ENCODE measurements around the gene ABCB8. TPM values are rescaled to one million over a fixed set of nuclear protein-coding genes. Genes with fewer than 3 reads are reported as not detected.

The ABCB8 gene
- 28.4 TPM for polyA plus RNA-seq (ENCODE audit: insufficient read length)
- long read RNA-seq, donor 1, full-length matches to known transcripts = 3 of 3 reads
- long read RNA-seq, donor 1, partial matches to known transcripts = 0 of 3 reads
- long read RNA-seq, donor 1, other reads (novel, unspliced or antisense) = 0 of 3 reads
- long read RNA-seq, donor 2, full-length matches to known transcripts = 4 of 9 reads
- long read RNA-seq, donor 2, partial matches to known transcripts = 5 of 9 reads
- long read RNA-seq, donor 2, other reads (novel, unspliced or antisense) = 0 of 9 reads
- long read RNA-seq, donor 3, full-length matches to known transcripts = 3 of 3 reads
- long read RNA-seq, donor 3, partial matches to known transcripts = 0 of 3 reads
- long read RNA-seq, donor 3, other reads (novel, unspliced or antisense) = 0 of 3 reads
- long read RNA-seq, donor 4 = 0 reads
- long read RNA-seq, donor 5, full-length matches to known transcripts = 3 of 3 reads
- long read RNA-seq, donor 5, partial matches to known transcripts = 0 of 3 reads
- long read RNA-seq, donor 5, other reads (novel, unspliced or antisense) = 0 of 3 reads
- long read RNA-seq, donor 6, full-length matches to known transcripts = 3 of 3 reads
- long read RNA-seq, donor 6, partial matches to known transcripts = 0 of 3 reads
- long read RNA-seq, donor 6, other reads (novel, unspliced or antisense) = 0 of 3 reads
- long read RNA-seq, donor 7, full-length matches to known transcripts = 1 of 1 reads
- long read RNA-seq, donor 7, partial matches to known transcripts = 0 of 1 reads
- long read RNA-seq, donor 7, other reads (novel, unspliced or antisense) = 0 of 1 reads
- long read RNA-seq, donor 8, partial matches to known transcripts = 0 of 1 reads
- long read RNA-seq, donor 8, other reads (novel, unspliced or antisense) = 0 of 1 reads

DNA sequence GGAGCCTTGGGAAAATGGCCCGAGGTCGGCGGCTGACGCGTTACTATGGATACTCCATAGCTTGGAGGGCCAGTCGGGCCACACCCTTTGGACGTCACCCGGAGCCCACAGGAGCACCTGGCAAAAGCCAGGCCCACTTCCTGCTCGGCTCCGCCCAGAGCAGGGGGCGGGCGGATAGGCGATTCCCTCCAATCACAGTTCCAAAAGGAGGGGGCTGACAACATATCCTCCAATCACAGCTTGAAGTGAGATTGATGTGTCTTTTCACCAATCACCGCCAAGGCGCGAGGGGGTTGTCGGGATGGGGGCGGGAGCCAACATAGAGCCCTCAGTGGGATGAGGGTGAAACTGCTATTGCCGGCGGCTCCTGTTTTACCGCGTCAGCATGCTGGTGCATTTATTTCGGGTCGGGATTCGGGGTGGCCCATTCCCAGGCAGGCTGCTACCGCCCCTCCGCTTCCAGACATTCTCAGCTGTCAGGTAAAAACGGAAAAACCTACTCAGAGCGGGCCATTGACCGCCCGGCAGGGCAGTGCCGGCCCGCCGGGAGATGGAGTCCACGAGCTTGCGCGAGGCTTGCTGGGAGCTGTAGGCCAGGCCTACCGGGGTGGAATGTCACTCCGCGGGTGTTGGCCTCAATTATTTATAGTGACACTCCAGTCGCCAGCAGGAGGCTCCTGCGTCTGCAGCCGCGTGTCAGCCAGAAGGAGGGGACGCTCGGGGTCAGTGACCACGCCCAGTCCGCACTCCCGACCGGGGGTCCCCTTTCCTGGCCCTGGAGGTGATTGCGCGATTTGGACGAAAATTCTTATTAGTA lies at the start of gene ABCB8:
TSS of gene ABCB8 (plus strand) at position 320 of the 817 bp plus-strand sequence. CDS start at position 386, 66 bp downstream.
- peak; percentile 99 for DNase-seq

GRCh38 chr7:150979713-150980390 lies 48.4 kb upstream of the ABCB8 start:
- DNase-seq = no peak

DNA sequence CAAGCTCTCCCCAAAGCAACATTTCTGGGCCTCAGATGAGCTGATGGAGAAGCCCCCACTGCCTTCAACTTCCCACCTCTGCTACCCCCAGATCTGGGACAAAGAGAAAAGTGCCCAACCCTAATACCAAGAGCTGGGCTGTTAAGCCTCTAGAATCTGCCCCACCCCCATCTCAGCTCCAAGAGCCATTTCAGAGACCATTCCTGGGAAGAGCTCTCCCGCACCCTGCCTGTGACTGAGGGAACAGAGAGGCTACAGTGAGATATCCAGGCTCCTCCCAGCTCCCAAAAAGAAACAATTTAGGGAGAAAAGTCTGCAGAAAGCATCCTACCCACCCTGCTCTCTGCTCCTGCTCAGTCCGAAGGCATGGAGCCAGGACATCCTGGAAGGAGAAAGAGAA lies 47.6 kb upstream of the ABCB8 start:
- no peak for DNase-seq

DNA sequence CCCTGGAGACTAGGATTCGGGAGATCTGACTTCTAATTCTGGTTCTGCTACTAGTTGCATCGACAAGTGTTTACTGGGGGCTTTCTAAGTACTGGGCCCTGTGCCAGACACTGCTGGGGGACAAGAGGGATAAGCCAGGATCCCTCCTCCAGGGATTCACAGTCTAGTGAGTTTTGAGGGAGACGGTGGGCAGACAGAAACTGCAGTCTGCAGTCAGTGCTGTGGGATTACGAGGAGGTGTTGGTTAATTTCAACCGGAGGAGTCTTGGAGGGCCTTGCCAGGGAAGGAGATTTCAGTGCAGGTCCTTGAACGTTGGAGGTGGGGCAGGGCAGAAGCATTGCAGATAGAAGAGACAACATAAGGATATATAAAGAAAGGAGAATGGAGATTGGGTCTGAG lies 46.6 kb upstream of the ABCB8 start:
- no peak for DNase-seq

GRCh38 chr7:150982351-150982750 lies 45.9 kb upstream of the ABCB8 start:
- no peak for DNase-seq

- no peak for DNase-seq
Observed at GRCh38 chr7:150983893-150984368, 44.3 kb upstream of the ABCB8 start.

GRCh38 chr7:150986099-150986512 lies 42.1 kb upstream of the ABCB8 start:
- DNase-seq = no peak

DNA sequence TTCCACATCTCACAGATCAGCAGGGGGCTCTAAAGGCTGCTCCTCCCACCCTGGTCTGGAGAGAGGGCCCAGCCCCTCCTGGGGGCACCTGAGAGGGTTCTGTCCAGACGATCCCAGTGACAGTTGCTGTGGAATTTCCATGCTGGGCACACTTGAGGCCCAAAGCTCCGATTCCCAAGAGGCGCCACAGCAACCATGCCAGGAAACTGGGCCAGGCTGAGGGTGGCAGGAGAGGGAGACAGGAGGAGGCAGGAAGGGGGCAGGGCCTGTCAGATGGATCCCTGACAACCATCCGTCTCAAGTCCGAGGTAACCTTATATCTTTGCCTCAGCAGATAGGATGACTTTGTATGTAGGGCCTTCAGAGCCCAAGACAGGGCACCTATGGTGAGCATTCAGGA lies 41.7 kb upstream of the ABCB8 start:
- no peak for DNase-seq

- no peak for DNase-seq
Observed at GRCh38 chr7:150988230-150989226, 39.7 kb upstream of the ABCB8 start.

- no peak for DNase-seq
Observed at GRCh38 chr7:150989456-150989855, 38.8 kb upstream of the ABCB8 start.

GRCh38 chr7:150990416-150991186 lies 37.6 kb upstream of the ABCB8 start, which contains the start of gene NOS3:
Gene NOS3, plus strand, starts transcription at chr7:150991017. Its CDS starts 2,787 bp downstream, at chr7:150993804.
- DNase-seq = no peak

GRCh38 chr7:150992051-150992640 lies 36.1 kb upstream of the ABCB8 start:
- DNase-seq = no peak

GRCh38 chr7:150992833-150993302 lies 35.4 kb upstream of the ABCB8 start:
- no peak for DNase-seq

DNA sequence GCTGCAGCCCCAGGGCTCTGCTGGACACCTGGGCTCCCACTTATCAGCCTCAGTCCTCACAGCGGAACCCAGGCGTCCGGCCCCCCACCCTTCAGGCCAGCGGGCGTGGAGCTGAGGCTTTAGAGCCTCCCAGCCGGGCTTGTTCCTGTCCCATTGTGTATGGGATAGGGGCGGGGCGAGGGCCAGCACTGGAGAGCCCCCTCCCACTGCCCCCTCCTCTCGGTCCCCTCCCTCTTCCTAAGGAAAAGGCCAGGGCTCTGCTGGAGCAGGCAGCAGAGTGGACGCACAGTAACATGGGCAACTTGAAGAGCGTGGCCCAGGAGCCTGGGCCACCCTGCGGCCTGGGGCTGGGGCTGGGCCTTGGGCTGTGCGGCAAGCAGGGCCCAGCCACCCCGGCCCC lies 34.7 kb upstream of the ABCB8 start:
- no peak for DNase-seq

- DNase-seq = no peak
Observed at GRCh38 chr7:150994141-150994837, 34.0 kb upstream of the ABCB8 start.

GRCh38 chr7:150994838-150995510 lies 33.3 kb upstream of the ABCB8 start:
- no peak for DNase-seq

DNA sequence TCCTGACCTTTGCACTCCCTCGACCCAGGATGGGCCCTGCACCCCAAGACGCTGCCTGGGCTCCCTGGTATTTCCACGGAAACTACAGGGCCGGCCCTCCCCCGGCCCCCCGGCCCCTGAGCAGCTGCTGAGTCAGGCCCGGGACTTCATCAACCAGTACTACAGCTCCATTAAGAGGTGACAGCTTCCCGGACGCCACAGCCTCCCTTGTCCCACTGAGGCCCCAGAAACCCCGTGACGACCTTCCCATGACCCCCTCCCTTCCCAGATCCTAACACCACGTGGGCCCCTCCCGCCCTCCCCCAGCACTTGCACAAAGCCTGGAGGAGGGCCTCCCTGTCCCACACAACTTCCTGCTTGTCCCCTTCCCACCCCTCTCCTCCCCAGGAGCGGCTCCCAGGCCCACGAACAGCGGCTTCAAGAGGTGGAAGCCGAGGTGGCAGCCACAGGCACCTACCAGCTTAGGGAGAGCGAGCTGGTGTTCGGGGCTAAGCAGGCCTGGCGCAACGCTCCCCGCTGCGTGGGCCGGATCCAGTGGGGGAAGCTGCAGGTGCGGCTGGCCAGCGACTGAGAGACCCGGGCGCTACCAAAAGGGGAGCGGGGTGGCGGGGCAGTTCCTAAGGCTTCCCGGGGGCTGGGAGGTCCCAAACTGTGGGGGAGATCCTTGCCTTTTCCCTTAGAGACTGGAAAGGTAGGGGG lies 31.7 kb upstream of the ABCB8 start:
- no peak for DNase-seq

Measured in left kidney (tissue), 8 donors.